HG02870 (cell line): ENCODE results near the gene ESYT2.
A peak's percentile ranks its signal among the peaks of the same experiment; 100 is the strongest.
"Not testable (repeated sequence)": the region's sequence is repeated elsewhere in the genome, so short reads cannot be mapped to it uniquely, and the experiment has no call there.

Experiments
- ATAC-seq: cut with Tn5 transposase; IDR thresholded peaks from one replicate; pipeline ENCODE4 v1.9.1; 2021; ENCODE audit warnings: mild to moderate bottlenecking, moderate library complexity; ENCODE audit not compliant: unreplicated experiment

ESYT2 gene

GRCh38 chr7:158858592-158859503 lies 29.5 kb upstream of the ESYT2 start:
- no peak for ATAC-seq

- peak; percentile 24 for ATAC-seq
These were observed 27.8 kb upstream of the ESYT2 start for GRCh38 chr7:158856883-158857668.

- no peak for ATAC-seq
These were observed 25.4 kb upstream of the ESYT2 start for GRCh38 chr7:158854681-158855081.

- ATAC-seq, result no peak
These were observed 21.3 kb upstream of the ESYT2 start for GRCh38 chr7:158850545-158851102.

GRCh38 chr7:158849768-158850544 lies 20.6 kb upstream of the ESYT2 start:
- ATAC-seq, result no peak

GRCh38 chr7:158849442-158849767 lies 20.1 kb upstream of the ESYT2 start:
- ATAC-seq, result no peak

GRCh38 chr7:158847451-158847866 lies 18.1 kb upstream of the ESYT2 start:
- no peak for ATAC-seq

- no peak for ATAC-seq
These were observed 17.0 kb upstream of the ESYT2 start for GRCh38 chr7:158846304-158846703.

GRCh38 chr7:158843771-158844170 lies 14.5 kb upstream of the ESYT2 start:
- no peak for ATAC-seq

- ATAC-seq, result no peak
These were observed 13.2 kb upstream of the ESYT2 start for GRCh38 chr7:158842486-158842885.

- ATAC-seq, result no peak
These were observed 11.3 kb upstream of the ESYT2 start for GRCh38 chr7:158840604-158841003.

GRCh38 chr7:158839177-158839576 lies 9.9 kb upstream of the ESYT2 start:
- ATAC-seq, result not testable (repeated sequence)

- no peak for ATAC-seq
These were observed 8.7 kb upstream of the ESYT2 start for GRCh38 chr7:158837790-158838637.

GRCh38 chr7:158836692-158837091 lies 7.4 kb upstream of the ESYT2 start:
- ATAC-seq, result no peak

GRCh38 chr7:158834878-158835784 lies 5.8 kb upstream of the ESYT2 start:
- no peak for ATAC-seq

GRCh38 chr7:158832994-158833393 lies 3.7 kb upstream of the ESYT2 start:
- no peak for ATAC-seq

GRCh38 chr7:158831738-158832091 lies 2.4 kb upstream of the ESYT2 start:
- ATAC-seq, result no peak

GRCh38 chr7:158830211-158830723 lies 958 bp upstream of the ESYT2 start:
- ATAC-seq, result no peak

GRCh38 chr7:158829021-158829341 lies 328 bp downstream of the ESYT2 start:
- ATAC-seq, result peak; percentile 40
